Stimulated activated CD8-positive, alpha-beta memory T cell treated with anti-CD3 and anti-CD28 coated beads, Interleukin-15, amount 100 ng/mL, for 24 hours (primary cell): ENCODE results near the gene SCTR.

Experiments
- DNase-seq: peaks from one replicate; pipeline ENCODE4 v3.0.0-alpha.2; 2020; ENCODE audit warnings: low read depth

SCTR gene

DNA sequence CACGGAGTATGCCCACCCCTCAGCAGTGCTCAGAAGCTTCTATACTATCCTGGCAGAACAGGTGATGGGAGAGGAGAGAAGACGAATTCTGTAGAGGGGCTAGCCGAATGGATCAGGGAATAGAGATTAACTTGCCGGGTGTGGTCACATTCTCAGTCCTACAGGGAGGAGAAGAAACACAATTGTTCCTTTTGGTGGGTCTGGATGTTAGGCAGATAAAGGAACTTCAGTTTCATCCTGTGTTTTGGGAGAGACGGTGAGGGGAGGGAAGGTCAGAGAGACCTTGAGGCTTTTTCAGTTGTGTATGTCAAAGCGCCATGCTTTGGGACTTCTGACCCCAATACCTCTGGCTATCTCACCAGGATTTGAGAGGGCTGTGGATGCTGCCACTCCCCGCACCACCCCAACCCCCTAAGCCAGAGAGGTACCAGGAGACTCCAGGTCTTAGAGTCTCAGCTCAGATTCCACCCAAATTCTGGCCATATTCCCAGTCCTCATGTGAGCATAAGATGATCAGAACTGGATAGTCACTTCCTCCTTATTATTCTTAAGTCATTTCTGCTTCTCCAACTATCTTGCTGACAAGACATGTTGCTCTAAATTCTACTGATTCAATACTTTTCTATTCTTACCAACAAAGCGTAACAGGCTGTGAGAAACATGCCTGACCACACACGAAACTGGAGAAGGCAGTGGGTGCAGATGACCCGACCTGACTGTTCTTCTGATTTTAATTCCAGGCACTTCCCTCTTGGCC is 94.9 kb downstream of the SCTR start:
- no peak for DNase-seq

DNA sequence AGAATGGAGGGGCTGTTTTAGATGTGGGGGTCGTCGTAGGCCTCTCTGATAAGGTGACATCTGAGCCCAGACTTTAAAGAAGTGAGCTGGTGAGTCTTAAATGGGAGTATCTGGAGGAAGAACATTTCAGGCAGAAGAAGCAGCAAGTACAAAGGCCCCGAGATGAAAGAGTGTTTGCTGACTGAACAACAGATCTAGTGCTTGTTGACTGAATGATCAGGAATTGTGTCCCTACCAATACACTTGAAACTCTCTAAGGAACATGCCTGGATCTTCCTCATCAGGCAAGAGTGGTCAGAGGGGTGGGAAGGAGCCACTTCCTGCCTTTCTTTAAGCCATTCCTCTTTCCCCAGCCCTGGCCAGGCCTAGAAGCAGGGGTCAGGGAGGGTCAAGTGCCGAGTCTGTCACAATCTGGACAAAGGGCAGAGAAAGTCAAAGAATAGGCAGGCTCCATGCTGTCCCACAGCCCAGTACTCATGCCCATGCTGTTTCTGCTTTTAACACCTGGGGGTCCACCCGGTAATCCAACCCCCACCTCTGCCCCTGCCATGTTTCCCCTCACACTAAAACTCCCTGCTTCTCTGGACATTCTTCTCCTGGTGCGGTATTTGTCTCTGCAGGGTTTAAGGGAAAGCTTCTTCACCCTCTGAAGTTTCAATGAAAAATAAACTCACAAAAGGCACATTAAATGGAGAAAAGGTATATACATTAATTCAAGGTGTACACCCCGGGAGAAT is 95.6 kb downstream of the SCTR start:
- no peak for DNase-seq

DNA sequence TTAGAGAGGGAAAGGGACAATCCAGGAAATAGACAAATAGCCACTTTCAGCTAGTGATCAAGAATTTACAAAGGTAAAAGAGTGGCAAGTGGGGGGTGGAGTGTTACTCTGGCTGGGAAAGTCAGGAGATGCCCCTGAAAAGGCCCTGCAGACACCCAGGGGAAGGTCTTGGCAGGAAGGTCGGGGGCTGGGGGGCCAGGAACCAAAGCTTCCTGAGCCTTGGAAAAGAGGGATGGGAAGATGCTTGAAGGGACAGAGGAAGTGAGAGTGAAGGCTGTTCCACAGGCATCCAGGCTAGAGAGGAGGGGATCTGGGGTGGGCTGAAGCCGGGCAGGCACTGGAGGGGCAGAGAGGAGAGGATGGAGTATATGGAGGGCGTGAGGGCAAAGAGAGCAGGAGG is 96.5 kb downstream of the SCTR start:
- DNase-seq: no peak

DNA sequence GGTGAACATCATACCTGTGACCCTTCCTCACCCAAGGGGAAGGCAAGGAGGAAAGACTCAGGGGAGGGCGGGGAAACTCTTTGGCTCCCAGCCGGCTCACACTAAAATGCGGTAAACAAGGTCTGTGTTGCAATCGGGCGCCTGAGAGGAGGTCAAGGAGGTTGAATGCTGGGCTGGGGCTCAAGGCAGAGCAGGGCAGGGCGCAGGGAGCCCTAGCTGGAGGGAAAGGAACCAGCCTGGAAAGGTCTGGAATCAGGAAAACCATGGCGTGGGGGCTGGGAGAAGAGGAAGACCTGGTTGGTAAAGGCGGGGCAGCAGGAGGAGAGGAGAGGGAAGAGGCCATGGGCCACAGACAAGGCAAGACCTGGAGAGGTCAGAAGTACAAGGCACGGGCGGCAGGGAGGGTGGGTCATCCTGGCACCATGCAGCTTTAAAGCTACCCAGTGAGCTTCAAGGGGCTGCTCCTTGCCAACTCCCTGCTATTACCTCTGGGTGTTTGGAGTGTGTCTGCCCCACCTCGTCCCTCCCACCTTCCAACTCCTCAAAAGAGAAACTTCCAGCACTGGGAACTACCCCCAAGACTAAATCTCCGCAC is 97.4 kb downstream of the SCTR start:
- no peak for DNase-seq

DNA sequence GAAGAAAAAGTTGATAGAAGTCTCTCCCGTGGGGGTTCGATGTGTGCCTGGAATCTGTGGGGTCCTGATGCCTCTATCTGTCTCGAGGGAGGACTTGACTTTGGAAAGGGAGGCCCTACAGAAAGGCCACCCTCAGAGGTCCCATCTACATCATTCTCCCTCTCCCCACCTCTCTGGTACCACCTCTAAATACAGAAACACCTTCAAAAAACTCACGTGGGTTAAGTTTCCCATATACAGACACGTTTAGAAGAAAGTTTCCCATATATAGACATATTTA is 97.9 kb downstream of the SCTR start:
- DNase-seq: no peak

DNA sequence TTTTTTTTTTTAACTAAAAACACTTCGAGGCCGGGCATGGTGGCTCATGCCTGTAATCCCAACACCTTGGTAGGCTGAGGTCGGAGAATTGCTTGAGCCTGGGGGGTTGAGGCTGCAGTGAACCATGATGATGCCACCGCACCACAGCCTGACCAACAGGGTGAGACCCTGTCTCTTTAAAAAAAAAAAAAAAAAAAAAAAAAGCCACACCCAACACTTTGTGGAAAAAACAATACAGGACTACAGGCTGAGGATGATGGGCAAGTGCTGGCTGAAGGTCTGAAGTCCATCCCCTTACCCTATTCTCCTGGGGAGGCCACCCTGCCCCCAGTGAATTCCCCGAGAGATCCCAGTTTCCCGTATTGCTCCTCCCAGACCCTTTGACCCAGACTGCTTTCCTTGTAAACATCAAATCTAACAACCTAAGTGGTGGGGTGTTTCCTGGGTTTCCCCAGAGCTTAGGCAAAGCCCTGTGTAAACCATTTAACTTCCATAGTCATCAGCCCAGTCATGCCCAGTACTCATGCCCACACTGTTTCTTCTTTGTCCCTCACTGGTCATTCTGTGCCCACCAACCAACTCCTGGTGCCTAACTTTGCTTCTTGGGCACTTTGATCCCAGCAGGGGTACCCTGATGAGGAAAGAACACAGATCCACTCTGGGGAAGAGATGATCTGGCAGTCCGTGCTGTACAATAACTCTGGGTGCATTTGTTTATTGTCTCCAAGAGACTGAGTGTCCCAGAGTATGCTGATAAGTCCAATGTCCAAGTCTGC is 98.5 kb downstream of the SCTR start:
- DNase-seq: no peak

DNA sequence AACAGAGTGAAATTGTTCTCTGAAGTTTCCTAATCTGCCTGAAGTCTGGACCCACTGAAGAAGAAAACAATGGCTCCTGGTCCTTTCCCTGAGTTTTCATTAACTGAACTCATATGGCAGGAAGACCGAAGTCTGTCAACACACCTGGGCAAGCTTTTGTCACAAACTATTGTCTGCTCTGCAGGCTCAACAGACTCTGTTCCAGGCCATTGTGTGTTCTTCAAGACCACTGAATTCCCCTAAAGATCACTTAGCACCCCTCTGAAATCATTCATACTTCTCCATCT is 99.2 kb downstream of the SCTR start:
- DNase-seq: no peak

DNA sequence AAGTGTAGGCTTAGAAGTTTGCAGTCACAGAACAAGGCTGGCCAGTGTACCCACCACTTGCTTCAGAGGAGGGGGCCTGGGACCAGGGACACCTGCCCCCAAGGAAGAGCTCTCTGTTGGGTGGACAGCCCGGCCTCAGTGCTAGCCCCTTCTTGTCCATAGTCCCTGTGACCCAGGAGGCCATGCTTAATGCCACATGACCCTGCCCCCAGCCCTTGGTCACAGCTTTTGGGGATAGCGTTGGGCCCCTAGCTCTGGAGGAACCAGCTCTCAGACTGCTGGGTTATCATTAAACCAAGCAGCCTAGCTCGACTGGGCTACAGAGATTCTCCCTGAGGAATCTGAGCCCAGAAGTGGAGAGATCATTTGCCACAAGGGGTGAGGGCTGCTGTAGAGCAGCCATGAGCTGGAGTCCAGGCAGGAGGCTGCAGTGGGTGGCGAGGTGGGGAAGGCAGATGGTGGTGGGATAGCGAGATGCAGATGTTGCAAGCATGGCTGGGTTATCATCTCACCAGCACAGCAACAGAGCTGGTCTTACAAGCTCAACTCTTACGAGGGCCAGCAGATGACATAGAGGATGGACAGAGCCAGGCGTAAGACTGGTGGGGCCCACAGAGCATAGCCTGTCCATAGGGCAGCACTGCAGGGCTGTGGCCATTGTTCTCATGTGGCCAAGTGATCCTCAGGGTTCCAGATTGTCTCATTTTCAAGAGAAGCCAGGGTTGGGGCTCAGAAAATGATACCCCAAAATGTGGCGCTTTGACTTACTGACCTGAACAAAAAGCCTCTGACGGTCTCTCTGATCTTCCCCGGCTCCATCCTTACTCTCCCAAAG is 99.8 kb downstream of the SCTR start:
- DNase-seq: no peak

DNA sequence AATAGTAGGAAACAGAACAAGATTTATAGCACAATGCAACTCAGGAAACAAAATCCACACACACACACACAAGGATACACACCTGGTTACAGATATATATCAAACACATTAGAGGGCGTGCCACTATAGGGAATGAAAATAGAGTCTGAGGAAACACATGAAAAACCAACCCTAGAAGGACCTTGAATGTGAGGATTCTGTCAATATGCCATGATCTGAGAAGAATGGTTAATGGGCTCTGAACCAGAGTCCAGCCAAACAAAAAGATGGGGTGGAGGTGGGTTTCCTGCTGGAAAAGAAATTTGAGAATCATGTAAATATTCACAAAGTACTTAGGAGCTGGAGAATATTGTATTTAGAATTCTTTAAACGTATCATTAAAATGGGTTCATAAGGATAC is 100.5 kb downstream of the SCTR start:
- DNase-seq: no peak

DNA sequence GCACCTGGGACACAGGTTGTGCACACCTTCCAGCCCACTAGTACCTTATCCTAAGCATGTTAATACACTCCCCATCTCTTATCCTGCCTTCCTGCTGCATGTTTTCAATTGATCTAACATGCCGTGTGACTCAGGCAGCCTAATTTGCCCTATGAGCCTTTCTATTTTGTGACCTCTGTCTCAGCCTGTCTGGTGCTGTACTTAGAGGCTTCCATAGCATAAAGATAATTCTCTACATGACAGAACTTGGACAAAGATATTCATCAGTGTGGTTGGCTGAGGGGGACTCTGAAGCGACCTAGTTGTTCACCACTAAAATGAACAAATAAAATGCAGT is 101.2 kb downstream of the SCTR start:
- DNase-seq: no peak

DNA sequence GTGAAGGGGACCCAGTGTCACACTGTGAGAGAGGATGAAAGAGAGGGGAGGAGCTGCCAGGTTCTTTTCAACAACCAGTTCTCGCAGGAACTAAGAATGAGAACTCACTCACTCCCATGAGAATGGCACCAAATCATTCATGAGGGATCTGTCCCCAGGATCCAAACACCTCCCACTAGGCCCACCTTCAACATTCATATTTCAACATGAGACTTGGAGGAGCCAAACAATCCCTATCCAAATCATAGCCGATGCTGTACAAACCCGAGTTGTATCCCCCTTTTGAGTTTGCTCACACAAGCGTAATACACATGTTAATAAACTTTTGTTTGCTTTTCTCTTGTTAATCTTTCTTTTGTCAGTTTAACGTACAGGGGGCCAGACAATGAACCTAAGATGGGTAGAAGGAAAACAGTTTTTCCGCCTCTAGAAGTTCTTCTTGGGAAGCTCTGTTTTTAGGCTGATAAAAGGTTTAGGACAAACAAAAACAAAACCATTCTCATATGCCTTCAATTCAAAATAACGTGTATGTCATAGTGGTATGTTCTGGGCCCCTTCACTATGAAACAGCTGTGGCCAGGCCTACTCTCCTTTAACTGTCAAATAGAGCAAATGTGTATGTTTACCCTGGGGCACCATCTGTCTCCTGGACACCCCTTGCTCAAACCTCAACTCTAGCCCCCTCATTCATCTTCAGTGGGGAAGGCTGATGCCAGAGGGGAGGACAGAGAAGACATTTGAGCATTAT is 101.7 kb downstream of the SCTR start:
- no peak for DNase-seq

DNA sequence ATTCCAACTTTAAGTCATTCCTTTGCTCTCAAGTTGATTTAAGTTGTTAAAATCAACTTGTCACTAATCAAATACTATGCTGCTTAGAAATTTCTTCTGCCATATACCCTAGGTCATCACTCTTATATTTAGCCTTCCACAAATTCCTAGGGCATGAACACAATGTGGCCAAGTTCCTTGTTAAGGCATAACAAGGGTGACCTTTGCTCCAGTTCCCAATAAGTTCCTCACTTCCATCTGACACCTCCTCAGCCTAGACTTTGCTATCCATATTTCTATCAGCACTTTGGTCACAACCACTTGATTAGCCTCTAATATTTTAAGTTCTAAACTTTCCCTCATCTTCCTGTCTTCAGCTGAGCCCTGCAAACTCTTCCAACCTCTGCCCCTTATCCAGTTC is 102.5 kb downstream of the SCTR start:
- no peak for DNase-seq

DNA sequence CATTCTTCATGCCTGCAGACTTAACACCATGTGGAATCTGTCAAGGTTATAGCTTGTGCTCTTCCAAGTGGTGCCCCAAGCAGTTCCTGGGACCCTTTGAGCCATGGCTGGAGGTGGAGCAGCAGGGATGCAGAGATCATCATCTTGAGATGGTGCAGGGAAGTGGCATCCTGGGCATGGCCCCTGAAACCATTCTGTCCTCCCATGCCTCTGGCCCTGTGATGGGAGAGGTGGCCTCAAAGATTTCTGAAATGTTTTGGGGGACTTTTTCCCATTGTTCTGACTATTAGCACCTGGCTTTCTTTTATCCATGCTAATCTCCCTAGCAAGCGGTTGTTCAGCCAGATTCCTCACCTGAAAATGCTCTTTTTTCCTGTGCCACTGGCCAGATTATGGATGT is 103.0 kb downstream of the SCTR start:
- DNase-seq: no peak

DNA sequence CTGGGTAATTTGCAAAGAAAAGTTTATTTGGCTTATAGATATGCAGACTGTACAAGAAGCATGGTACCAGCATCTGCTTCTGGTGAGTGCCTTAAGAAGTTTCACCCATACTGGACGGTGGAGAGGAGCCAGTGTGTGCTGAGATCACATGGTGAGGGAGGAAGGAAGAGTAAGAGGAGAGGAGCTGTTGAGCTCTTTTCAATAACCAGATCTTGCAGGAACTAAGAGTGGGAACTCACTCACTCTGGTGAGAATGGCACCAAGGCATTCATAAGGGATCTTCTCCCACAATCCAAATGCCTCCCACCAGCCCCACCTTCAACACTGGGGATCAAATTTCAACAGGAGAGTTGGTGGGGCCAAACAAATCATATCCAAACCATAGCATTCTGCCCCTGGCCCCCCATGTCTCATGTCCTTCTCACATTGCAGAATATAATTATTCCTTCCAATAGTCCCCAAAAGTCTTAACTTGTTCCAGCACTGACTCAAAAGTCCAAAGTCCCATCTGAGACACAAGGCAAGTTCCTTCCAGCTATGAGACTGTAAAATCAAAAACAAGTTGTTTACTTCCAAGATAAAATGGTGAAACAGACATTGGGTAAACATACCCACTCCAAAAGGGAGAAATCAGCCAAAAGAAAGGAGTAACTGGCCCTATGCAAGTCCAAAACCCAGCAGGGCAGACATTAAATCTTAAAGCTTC is 104.3 kb downstream of the SCTR start:
- no peak for DNase-seq

DNA sequence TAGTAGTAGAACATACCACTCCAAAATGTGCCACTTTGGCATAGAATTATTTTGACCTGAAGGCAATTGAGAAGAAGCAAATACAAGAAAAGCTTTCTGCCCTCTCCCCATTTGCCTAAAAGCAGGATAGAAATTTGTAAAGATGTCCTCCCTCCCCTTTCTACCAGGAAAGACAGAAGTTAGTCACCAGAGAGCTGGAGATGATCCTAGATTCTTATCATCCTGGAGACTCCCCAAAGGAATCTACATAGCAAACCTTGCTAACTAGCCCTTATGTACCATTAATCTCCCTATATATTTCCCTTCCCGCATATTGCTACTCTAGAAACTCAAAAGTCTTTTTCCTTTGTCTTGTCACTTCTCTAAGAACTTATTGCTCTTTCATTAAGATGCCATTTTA is 105.2 kb downstream of the SCTR start:
- DNase-seq: no peak

DNA sequence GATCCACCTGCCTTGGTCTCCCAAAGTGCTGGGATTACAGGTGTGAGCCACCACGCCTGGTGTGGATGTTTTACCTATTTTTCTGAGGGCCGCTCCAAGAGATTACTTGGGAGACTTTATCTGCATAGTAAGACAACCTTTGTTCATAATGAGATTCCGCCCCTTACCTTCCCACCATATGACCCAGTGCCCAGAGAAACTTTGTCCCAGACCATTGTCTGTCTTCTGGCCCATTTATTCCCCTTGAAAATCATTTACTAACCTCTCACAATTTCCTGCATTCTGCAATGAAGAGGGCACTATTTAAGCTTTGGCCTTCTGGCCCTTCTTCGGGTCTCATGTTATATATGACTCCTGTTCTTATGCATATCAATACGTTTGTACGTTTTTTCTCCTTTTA is 106.4 kb downstream of the SCTR start:
- no peak for DNase-seq

DNA sequence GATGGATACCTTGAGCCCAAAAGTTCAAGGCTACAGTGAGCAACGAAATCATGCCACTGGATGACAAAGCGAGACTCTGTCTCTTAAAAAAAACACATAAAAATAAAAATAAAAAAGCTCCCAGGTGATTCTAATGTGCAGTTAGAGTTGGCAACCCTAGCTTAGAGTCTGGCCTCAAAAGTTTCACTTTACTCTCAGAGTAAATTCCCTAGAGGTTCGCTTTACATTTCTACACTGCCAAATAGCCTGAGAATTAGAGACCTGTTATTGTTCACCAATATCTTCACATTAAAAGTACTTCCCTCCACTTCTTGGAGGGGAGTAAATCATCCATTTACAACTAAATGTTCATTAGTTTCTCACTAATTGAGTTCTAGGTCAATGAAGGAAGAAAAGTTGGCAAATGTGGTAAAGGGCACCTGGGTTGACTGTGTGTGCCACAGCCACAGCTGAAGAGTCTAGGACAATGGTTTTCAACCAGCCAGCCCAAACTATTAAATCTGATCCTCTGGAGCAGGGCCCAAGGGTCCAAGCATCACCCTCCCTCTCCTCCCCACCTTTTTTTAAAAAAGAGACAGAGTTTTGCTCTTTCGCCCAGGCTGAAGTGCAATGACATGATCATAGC is 107.9 kb downstream of the SCTR start:
- DNase-seq: no peak

DNA sequence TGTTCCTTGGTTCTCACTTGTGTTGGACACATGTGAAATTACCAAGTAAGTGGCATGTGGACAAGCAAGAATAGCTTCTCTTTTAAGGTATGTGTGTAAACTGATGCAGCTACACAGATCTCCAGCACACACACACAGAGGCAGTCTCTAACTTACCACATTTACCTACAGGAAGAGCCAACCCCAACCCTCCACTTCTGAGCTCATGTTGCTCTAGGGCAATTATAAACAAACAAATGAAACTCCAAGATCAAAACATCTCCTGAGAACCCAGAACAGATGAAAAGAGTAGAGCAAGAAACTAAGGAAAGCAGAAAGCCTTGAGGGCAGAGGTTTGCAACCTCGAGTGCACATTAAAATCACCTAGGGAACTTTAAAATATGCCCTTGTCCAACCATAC is 108.7 kb downstream of the SCTR start:
- no peak for DNase-seq

DNA sequence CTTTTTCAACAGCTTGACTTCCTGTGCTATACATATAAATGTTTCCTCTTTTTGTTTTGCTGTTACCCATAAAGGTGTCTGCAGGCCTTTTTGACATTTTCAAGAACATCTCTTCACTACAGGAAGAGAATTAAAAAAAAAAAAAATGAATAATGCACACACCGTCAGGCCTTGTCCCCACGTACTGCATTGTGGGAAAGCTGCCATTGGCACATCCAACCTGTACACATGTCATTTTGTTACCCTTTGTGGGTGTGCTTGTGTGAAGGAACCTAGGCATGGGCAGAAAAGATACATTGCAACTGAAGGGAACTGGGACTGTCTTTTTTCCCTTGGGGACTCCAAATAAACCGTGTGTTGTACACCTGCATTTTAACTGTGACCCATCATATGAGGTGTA is 109.4 kb downstream of the SCTR start:
- DNase-seq: no peak

DNA sequence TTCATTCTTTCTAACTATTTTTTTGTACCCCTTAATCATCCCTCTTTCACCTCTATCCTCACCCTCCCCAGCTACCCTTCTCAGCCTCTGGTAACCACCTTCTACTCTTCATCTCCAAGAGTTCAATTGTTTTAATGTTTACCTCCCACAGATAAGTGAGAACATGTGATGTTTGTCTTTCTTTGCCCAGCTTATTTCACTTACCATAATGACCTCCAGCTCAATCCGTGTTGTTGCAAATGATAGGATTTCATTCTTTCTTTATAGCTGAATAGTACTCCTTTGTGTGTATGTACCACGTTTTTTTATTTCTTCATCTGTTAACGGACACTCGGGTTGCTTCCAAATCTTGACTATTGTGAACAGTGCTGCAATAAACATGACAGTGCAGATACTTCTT is 114.8 kb downstream of the SCTR start:
- no peak for DNase-seq

DNA sequence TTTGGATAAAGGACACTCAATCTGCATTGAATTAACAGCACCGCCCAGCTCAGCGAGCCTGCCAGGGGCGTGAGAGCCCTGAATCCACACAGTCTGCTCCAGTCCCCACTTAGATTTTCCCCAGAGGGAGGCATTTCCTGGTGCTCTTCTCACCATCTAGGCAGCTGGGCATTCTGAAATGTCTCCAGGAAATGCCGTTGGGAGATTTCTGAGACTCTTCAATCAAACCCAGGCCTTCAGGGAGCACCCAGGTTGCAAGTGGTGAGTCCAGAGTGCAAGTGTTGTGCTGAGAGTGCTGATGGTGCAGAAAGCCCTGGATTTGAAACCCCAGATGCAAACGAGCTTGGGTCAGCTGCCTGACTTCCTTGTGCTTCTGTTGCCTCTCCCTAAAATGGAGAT is 116.1 kb downstream of the SCTR start:
- DNase-seq: no peak
